ENCODE data around the gene PSTK. TPM values are rescaled to one million over a fixed set of nuclear protein-coding genes. Genes with fewer than 3 reads are reported as not detected.

The PSTK gene
- total and polyA plus RNA-seq, 2 experiments from 2014 or later, result 7.4 to 7.6 TPM

- DNase-seq (ENCODE audit: low spot score), result no peak
- Histone ChIP-seq H3K9me2 (replicated peaks; ENCODE audit: insufficient read depth) (no peaks in the 10 kb centered on the region), H3K79me2 (no peaks in the 10 kb centered on the region), H3K36me3 (replicated peaks; ENCODE audit: insufficient read depth, low read depth) (no peaks in the 10 kb centered on the region), H3K9me3 (ENCODE audit: low read depth) (no peaks in the 10 kb centered on the region), H4K20me1 (ENCODE audit: insufficient read depth, poor library complexity, severe bottlenecking) (no peaks in the 10 kb centered on the region), H3K27me3 (no peaks in the 10 kb centered on the region), H3K27ac (no peak overlapping the region), H3K4me2 (no peak overlapping the region), H3K4me1 (ENCODE audit: insufficient read depth) (no peaks in the 10 kb centered on the region), H3K4me3 (no peak overlapping the region), H2AFZ (no peak overlapping the region)
- no peak for TF ChIP-seq EZH2 (IDR thresholded peaks at IDR 0.05; ENCODE audit: borderline replicate concordance)
- no peak for TF ChIP-seq CTCF (IDR thresholded peaks at IDR 0.05; ENCODE audit: poor library complexity)
- no peak for TF ChIP-seq EZH2phosphoT487 (IDR thresholded peaks at IDR 0.05; ENCODE audit: low read depth, severe bottlenecking, unreplicated experiment)
Measured at GRCh38 chr10:122966879-122967278, 13.3 kb upstream of the PSTK start.

GRCh38 chr10:122968698-122969097, 11.5 kb upstream of the PSTK start:
- no peak overlapping the region for H3K4me2 ChIP-seq
- no peak overlapping the region for H2AFZ ChIP-seq
- H3K4me3 ChIP-seq, result no peak overlapping the region
- TF ChIP-seq EZH2 (IDR thresholded peaks at IDR 0.05; ENCODE audit: borderline replicate concordance) (no peak), EZH2phosphoT487 (IDR thresholded peaks at IDR 0.05; ENCODE audit: low read depth, severe bottlenecking, unreplicated experiment) (no peak), CTCF (IDR thresholded peaks at IDR 0.05; ENCODE audit: poor library complexity) (no peak)
- H3K9me3 ChIP-seq (ENCODE audit: low read depth), result no peaks in the 10 kb centered on the region
- no peaks in the 10 kb centered on the region for H3K27me3 ChIP-seq
- no peaks in the 10 kb centered on the region for H3K79me2 ChIP-seq
- no peaks in the 10 kb centered on the region for H3K36me3 ChIP-seq (replicated peaks; ENCODE audit: insufficient read depth, low read depth)
- H3K4me1 ChIP-seq (ENCODE audit: insufficient read depth), result no peaks in the 10 kb centered on the region
- 89% methylated on average over 3 of the region's 3 CpGs for WGBS (ENCODE audit: low lambda C conversion rate, missing lambda C conversion rate)
- H3K27ac ChIP-seq, result no peak overlapping the region
- DNase-seq (ENCODE audit: low spot score), result no peak
- H3K9me2 ChIP-seq (replicated peaks; ENCODE audit: insufficient read depth), result no peaks in the 10 kb centered on the region
- no peaks in the 10 kb centered on the region for H4K20me1 ChIP-seq (ENCODE audit: insufficient read depth, poor library complexity, severe bottlenecking)

GRCh38 chr10:122974023-122974422, 6.2 kb upstream of the PSTK start:
- whole genome bisulfite sequencing (ENCODE audit: low lambda C conversion rate, missing lambda C conversion rate), result 65% methylated on average over 5 of the region's 5 CpGs
- H2AFZ ChIP-seq, result no peak overlapping the region
- TF ChIP-seq EZH2 (IDR thresholded peaks at IDR 0.05; ENCODE audit: borderline replicate concordance), result no peak
- no peak for TF ChIP-seq CTCF (IDR thresholded peaks at IDR 0.05; ENCODE audit: poor library complexity)
- H3K4me3 ChIP-seq, result no peak overlapping the region
- no peaks in the 10 kb centered on the region for H3K9me2 ChIP-seq (replicated peaks; ENCODE audit: insufficient read depth)
- H4K20me1 ChIP-seq (ENCODE audit: insufficient read depth, poor library complexity, severe bottlenecking), result no peaks in the 10 kb centered on the region
- no peaks in the 10 kb centered on the region for H3K9me3 ChIP-seq (ENCODE audit: low read depth)
- DNase-seq (ENCODE audit: low spot score), result no peak
- no peaks in the 10 kb centered on the region for H3K27me3 ChIP-seq
- no peak overlapping the region for H3K27ac ChIP-seq
- no peaks in the 10 kb centered on the region for H3K79me2 ChIP-seq
- H3K4me1 ChIP-seq (ENCODE audit: insufficient read depth), result no peaks in the 10 kb centered on the region
- no peaks in the 10 kb centered on the region for H3K36me3 ChIP-seq (replicated peaks; ENCODE audit: insufficient read depth, low read depth)
- no peak overlapping the region for H3K4me2 ChIP-seq

GRCh38 chr10:122974543-122975064, 5.6 kb upstream of the PSTK start:
- Histone ChIP-seq H3K79me2 (no peaks in the 10 kb centered on the region), H3K27ac (no peak overlapping the region), H3K9me3 (ENCODE audit: low read depth) (no peaks in the 10 kb centered on the region), H3K4me2 (no peak overlapping the region), H3K4me3 (no peak overlapping the region), H3K27me3 (no peaks in the 10 kb centered on the region), H2AFZ (no peak overlapping the region), H4K20me1 (ENCODE audit: insufficient read depth, poor library complexity, severe bottlenecking) (no peaks in the 10 kb centered on the region), H3K9me2 (replicated peaks; ENCODE audit: insufficient read depth) (no peaks in the 10 kb centered on the region), H3K36me3 (replicated peaks; ENCODE audit: insufficient read depth, low read depth) (no peaks in the 10 kb centered on the region), H3K4me1 (ENCODE audit: insufficient read depth) (no peaks in the 10 kb centered on the region)
- DNase-seq (ENCODE audit: low spot score), result no peak
- TF ChIP-seq EZH2phosphoT487 (IDR thresholded peaks at IDR 0.05; ENCODE audit: low read depth, severe bottlenecking, unreplicated experiment), result no peak
- no peak for TF ChIP-seq CTCF (IDR thresholded peaks at IDR 0.05; ENCODE audit: poor library complexity)
- no peak for TF ChIP-seq EZH2 (IDR thresholded peaks at IDR 0.05; ENCODE audit: borderline replicate concordance)
- 91% methylated on average over 3 of the region's 3 CpGs for WGBS (ENCODE audit: low lambda C conversion rate, missing lambda C conversion rate)
